NCI-H345 treated with DMSO at 0.1 percent for 48 hours (cell line): ENCODE measurements around the gene VTCN1.
"Not testable (repeated sequence)": the region's sequence is repeated elsewhere in the genome, so short reads cannot be mapped to it uniquely, and the experiment has no call there.

Source experiments
- DNase-seq: peaks from one replicate; lab custom pipeline; 2025; ENCODE audit not compliant: unreplicated experiment; lab: John Stamatoyannopoulos, UW

Gene VTCN1

DNA sequence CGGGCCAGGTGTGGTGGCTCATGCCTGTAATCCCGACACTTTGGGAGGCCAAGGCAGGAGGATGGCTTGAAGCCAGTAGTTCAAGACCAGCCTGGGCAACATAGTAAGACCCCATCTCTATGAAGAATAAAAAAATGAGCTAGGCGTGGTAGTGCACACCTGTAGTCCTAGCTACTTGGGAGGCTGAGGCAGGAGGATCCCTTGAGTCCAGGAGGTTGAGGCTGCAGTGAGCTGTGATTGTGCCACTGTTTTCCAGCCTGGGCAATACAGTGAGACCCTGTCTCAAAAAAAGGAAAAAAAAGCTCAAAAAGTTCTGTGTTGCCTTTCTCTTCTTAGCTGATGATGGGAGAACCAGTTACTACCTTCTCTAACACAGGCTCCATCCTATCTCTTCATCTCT, 108.9 kb downstream of the VTCN1 start:
- DNase-seq, result not testable (repeated sequence)

DNA sequence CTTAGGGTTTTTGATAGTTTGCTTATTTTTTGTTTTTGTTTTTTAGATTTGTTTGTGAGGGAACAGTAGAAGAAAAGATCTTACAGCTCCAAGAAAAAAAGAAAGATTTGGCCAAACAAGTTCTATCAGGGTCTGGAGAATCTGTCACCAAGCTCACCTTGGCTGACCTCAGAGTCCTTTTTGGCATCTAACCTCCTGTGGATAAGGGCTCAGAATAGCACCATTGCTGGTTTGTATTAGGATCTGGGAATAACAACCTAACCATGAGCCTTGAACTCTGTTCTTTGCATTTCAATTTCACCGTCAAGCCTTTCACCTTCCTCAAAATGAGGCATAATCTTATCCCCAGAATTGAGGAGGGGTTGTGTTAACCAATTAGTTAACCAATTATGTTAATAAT, 109.4 kb downstream of the VTCN1 start:
- DNase-seq, result no peak

DNA sequence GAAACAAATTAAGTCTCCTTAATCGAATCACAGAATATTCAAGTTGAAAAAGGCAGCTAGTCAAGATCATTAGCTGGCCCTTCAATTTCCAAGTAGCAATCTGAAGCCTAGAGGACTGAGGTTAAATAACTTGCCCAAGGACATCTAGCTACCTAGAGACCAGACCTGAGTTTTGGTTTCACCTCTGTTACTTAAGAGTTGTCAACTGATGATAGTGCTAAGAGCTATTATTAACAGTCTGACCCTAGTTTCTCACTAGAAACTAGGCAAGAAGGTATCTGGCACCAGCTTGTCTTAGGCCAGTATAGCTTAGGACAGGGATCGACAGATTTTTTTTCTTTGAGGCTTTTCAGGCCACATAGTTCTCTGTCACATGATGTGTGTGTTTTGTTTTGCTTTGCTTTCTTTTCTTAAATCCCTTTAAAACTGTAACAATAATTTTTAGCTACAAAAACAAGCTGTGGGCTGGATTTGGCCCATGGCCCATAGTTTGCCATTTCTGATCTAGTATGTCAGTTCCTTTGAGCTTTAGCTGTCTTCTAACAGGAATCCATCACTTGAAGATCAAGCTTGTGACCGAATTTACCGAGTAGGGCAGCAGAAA, 112.3 kb downstream of the VTCN1 start:
- no peak for DNase-seq

DNA sequence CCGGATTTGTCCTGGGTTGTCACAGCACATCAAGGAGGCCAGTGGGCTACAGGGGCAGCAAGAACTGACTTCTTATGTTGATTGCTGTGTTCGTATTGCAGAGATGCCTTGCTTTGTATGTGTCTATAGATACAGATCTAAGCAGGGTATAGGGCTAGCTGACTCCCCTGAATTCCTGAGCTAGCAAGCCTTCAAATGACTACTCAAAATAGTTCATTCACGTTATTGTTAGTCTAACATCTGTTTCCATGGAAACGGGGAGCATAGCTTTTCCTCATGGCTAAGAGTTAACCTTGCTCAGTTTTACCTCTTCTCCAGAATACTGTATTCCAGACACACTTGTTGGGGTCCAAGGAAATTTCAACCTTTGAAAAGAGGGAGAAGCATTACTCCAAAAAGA, 113.3 kb downstream of the VTCN1 start:
- DNase-seq, result no peak

DNA sequence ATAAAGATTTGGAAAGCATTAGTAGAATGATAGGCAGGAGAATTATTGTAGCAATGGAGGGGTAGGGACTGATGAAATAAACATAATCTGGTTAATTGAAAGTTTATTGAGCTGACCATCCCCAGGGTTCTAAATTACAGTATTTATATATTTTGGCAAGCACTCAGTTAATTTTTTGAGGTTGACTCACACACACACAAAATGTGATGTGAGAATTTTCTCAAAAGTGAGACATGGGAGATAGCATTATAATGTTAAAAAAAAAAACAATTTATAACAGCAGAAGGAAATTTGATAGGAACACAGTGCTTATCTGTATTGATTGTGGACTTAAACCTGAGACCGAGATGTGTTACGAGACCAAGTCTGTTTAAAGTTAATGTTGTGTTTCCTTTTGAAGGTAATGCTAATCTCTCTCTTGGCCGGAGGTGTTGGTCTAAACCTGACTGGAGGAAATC, 113.7 kb downstream of the VTCN1 start:
- no peak for DNase-seq

DNA sequence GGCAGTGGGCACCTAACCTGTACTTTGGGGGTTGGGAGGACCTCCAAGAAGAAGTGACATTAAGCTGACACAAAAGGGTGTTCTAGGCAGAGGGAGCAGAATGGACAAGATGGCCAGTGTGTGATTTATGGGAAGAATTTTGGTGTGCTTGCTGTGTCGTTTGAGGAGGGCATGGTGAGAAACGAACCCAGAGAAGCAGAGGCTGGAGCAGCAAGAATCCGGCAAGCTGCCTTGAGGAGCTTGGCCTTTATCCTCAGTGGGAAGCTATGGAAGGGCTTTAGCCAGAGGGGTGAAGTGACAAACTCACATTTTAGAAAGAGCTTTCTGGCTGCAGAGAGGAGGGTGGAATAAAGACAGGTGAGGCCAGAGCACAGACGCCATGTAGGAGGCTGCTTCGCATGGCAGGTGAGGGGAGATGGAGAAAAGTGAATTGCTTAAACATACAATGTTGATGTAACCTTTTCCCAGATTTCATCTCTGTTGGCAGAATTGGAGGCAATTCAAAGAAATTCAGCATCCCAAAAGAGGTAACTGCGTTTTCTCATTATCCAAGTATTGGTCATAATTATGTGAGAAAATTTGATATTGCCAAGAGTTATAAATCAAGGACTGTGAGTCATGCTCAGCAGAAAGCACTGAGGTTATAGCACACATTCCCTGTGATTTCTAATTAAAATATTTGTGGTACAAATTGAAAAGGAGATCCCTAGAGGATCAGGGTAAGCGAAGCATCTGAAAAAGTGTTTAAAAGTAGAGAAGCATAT, 115.7 kb downstream of the VTCN1 start:
- no peak for DNase-seq

DNA sequence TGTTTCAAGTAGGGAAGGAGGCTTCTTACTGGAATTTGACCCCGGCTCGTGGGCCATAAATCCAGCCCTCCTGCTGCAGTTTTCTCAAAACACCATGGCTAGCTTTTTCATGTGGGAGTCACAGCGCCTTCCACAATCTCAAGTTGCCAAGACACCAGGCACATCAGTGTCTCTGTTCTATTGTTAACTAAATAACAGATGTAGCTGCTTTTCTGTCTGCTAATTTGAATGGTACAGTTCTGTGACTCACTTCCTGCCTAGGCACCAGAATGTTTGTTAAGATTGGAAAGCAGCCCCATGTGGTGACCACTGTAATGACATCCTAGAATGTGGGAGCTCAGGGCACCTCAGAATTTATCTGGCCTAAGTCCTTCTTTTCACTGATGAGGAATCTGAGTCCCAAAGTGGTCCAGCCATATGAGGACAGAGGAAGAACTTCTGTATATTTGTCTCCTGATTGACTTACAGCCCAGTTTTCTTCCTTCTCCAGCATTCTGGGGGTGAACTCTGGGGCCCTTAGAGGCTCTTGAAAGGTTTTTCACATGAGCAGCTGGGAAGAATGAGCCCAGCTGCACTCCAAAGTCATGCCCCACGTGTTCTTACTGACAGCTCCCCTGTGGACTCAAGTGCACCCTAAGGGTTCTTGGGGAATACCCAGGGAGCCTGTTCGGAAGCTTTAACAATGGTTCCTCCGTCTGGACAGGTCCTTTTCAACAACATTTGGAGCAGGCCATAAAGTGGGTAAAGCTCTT, 116.7 kb downstream of the VTCN1 start:
- no peak for DNase-seq
